Loucy (cell line): ENCODE results near the gene DNM3.
A peak's percentile ranks its signal among the peaks of the same experiment; 100 is the strongest.

Experiments used
- H2AFZ ChIP-seq: fragments of 200-600 bp; sonication (generic); 2 replicates; pipeline ENCODE4 v1.6.0; 2016; ENCODE audit warnings: antibody characterized with exemption, mild to moderate bottlenecking, low read length, moderate library complexity
- H3F3A ChIP-seq: fragments of 200-600 bp; 2 replicates; pipeline ENCODE4 v1.6.0; 2016; ENCODE audit warnings: antibody characterized with exemption, low read depth, mild to moderate bottlenecking
- H3K27me3 ChIP-seq: fragments of 200-600 bp; sonication (generic); 2 replicates; pipeline ENCODE4 v1.6.1; 2014; ENCODE audit warnings: low read length, mild to moderate bottlenecking; ENCODE audit not compliant: insufficient read depth, poor library complexity, severe bottlenecking
- H3K36me3 ChIP-seq: fragments of 200-600 bp; sonication (generic); 2 replicates; pipeline ENCODE4 v1.6.1; 2016; ENCODE audit warnings: low read length; ENCODE audit not compliant: insufficient read depth
- H3K4me1 ChIP-seq: fragments of 200-600 bp; sonication (generic); 2 replicates; pipeline ENCODE4 v1.5.1; 2014; ENCODE audit warnings: low read length, mild to moderate bottlenecking; ENCODE audit not compliant: insufficient read depth, poor library complexity, severe bottlenecking
- H3K4me2 ChIP-seq: fragments of 200-600 bp; sonication (generic); 2 replicates; pipeline ENCODE4 v1.6.0; 2014; ENCODE audit warnings: antibody characterized with exemption, low read length, low read depth, mild to moderate bottlenecking; ENCODE audit not compliant: poor library complexity, severe bottlenecking
- H3K4me3 ChIP-seq: fragments of 200-600 bp; sonication (generic); 2 replicates; pipeline ENCODE4 v1.5.1; 2014; ENCODE audit warnings: low read length, mild to moderate bottlenecking, mixed read lengths; ENCODE audit not compliant: poor library complexity, severe bottlenecking
- H3K79me2 ChIP-seq: fragments of 200-600 bp; sonication (generic); 2 replicates; pipeline ENCODE4 v1.6.1; 2014; ENCODE audit warnings: low read length; ENCODE audit not compliant: insufficient read depth
- H3K9ac ChIP-seq: fragments of 200-600 bp; sonication (generic); 2 replicates; pipeline ENCODE4 v1.6.0; 2014; ENCODE audit warnings: mild to moderate bottlenecking, low read depth, low read length, moderate library complexity; ENCODE audit not compliant: poor library complexity, severe bottlenecking
- H3K9me2 ChIP-seq: fragments of 200-600 bp; sonication (generic); replicated peaks from 2 replicates; pipeline ENCODE4 v1.6.1; 2016; ENCODE audit warnings: low read depth, low read length, mixed read lengths
- H3K9me3 ChIP-seq: fragments of 200-600 bp; sonication (generic); 2 replicates; pipeline ENCODE4 v1.6.1; 2014; ENCODE audit warnings: mild to moderate bottlenecking, antibody characterized with exemption, low read length, low read depth; ENCODE audit not compliant: insufficient read depth
- H4K20me1 ChIP-seq: fragments of 200-600 bp; sonication (generic); 2 replicates; pipeline ENCODE4 v1.6.0; 2014; ENCODE audit warnings: antibody characterized with exemption, low read length, mild to moderate bottlenecking; ENCODE audit not compliant: insufficient read depth, poor library complexity, severe bottlenecking
- CTCF ChIP-seq: fragments of 200-600 bp; sonication (generic); conservative IDR thresholded peaks from 2 replicates; pipeline ENCODE4 v1.5.1; 2014; ENCODE audit warnings: mild to moderate bottlenecking, antibody characterized with exemption, low read length
- EZH2phosphoT487 ChIP-seq: fragments of 200-600 bp; IDR thresholded peaks from 2 replicates; pipeline ENCODE4 v1.6.1; 2018; ENCODE audit warnings: antibody characterized with exemption, mild to moderate bottlenecking, moderate library complexity, borderline replicate concordance

DNM3 gene

GRCh38 chr1:171984262-171984661 is 143.0 kb downstream of the DNM3 start:
- no peak overlapping the region for H3K4me2 ChIP-seq
- H3K4me3 ChIP-seq: no peak overlapping the region
- no peaks in the 10 kb centered on the region for H3K4me1 ChIP-seq
- TF ChIP-seq CTCF (no peak), EZH2phosphoT487 (no peak)
- no peaks in the 10 kb centered on the region for H3K27me3 ChIP-seq
- H3F3A ChIP-seq: no peaks in the 10 kb centered on the region
- H3K36me3 ChIP-seq: no peaks in the 10 kb centered on the region
- H3K9ac ChIP-seq: no peak overlapping the region
- H4K20me1 ChIP-seq: no peaks in the 10 kb centered on the region
- H3K9me2 ChIP-seq: no peaks in the 10 kb centered on the region
- no peaks in the 10 kb centered on the region for H3K9me3 ChIP-seq
- H2AFZ ChIP-seq: no peak overlapping the region
- H3K79me2 ChIP-seq: no peaks in the 10 kb centered on the region

GRCh38 chr1:171984850-171985485 is 143.7 kb downstream of the DNM3 start:
- H3K9me3 ChIP-seq: no peaks in the 10 kb centered on the region
- no peak overlapping the region for H3K4me3 ChIP-seq

DNA sequence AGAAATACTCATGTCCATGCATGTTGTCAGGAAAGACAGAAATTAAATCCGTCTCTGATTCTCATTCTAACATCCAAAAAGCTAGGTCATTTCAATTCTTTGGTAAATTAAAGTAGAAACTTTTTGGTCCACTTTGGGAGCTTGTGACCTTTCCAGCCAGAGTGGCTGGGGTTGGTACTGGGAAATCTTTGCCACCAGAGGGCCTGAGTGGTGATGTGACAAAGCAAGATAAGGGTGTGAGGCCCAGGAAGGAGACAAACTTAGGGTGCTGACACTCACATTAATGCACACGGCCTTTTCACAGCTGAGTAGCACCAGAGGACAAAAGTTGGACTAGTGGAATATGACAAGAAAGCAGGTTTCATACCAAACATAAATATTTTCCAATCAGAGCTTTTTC is 144.3 kb downstream of the DNM3 start:
- no peak overlapping the region for H2AFZ ChIP-seq

More at GRCh38 chr1:171984850-171985485, 143.7 kb downstream of the DNM3 start:
- peak; percentile 92 for TF ChIP-seq CTCF
- TF ChIP-seq EZH2phosphoT487: no peak
- Histone ChIP-seq H3K27me3 (no peaks in the 10 kb centered on the region), H3K9ac (no peak overlapping the region), H3F3A (no peaks in the 10 kb centered on the region), H2AFZ (no peak overlapping the region), H3K4me1 (no peaks in the 10 kb centered on the region), H3K9me2 (no peaks in the 10 kb centered on the region), H4K20me1 (no peaks in the 10 kb centered on the region), H3K79me2 (no peaks in the 10 kb centered on the region), H3K36me3 (no peaks in the 10 kb centered on the region), H3K4me2 (no peak overlapping the region)

More for the DNA sequence above, 144.3 kb downstream of the DNM3 start:
- Histone ChIP-seq H3K9me3 (no peaks in the 10 kb centered on the region), H3K9me2 (no peaks in the 10 kb centered on the region), H3K27me3 (no peaks in the 10 kb centered on the region), H3K79me2 (no peaks in the 10 kb centered on the region), H3K36me3 (no peaks in the 10 kb centered on the region), H3K4me2 (no peak overlapping the region), H4K20me1 (no peaks in the 10 kb centered on the region), H3K4me1 (no peaks in the 10 kb centered on the region), H3F3A (no peaks in the 10 kb centered on the region), H3K9ac (no peak overlapping the region), H3K4me3 (no peak overlapping the region)
- TF ChIP-seq EZH2phosphoT487 (no peak), CTCF (peak; percentile 49)
